Trophoblast cell (in vitro differentiated cells and primary cell): ENCODE measurements around the gene ZC3H12D.

Experiments used
- DNase-seq, 2 donors: peaks; one replicate each; pipeline ENCODE4 v3.0.0-alpha.2; 2016
- H2AFZ ChIP-seq: 2 replicates; pipeline ENCODE4 v1.6.1; 2013; ENCODE audit warnings: low read length, moderate library complexity, mild to moderate bottlenecking; ENCODE audit not compliant: insufficient read depth, poor library complexity
- H2AK5ac ChIP-seq: 2 replicates; pipeline ENCODE4 v1.6.1; 2013; ENCODE audit warnings: mild to moderate bottlenecking, low read length
- H2BK120ac ChIP-seq: 2 replicates; pipeline ENCODE4 v1.6.1; 2013; ENCODE audit warnings: low read length, mild to moderate bottlenecking, moderate library complexity; ENCODE audit not compliant: insufficient read depth, poor library complexity
- H2BK12ac ChIP-seq: 2 replicates; pipeline ENCODE4 v1.6.1; 2013; ENCODE audit warnings: mild to moderate bottlenecking, low read length, moderate library complexity
- H2BK5ac ChIP-seq: 2 replicates; pipeline ENCODE4 v1.6.1; 2013; ENCODE audit warnings: low read length, low read depth, moderate library complexity, mild to moderate bottlenecking; ENCODE audit not compliant: poor library complexity
- H3K14ac ChIP-seq: 2 replicates; pipeline ENCODE4 v1.6.1; 2013; ENCODE audit warnings: mild to moderate bottlenecking, low read length
- H3K18ac ChIP-seq: 2 replicates; pipeline ENCODE4 v1.6.1; 2013; ENCODE audit warnings: mild to moderate bottlenecking, low read length
- H3K23ac ChIP-seq: 2 replicates; pipeline ENCODE4 v1.6.1; 2013; ENCODE audit warnings: low read length
- H3K27ac ChIP-seq: 2 replicates; pipeline ENCODE4 v1.5.1; 2013; ENCODE audit warnings: low read depth, mild to moderate bottlenecking, inconsistent platforms, low read length, moderate library complexity
- H3K27me3 ChIP-seq: 2 replicates; pipeline ENCODE4 v1.6.1; 2013; ENCODE audit warnings: inconsistent platforms, mild to moderate bottlenecking, low read length, moderate library complexity; ENCODE audit not compliant: insufficient read depth
- H3K36me3 ChIP-seq, 2 experiments: 1 replicate in 1 of 2; 2 replicates in 1 of 2; pipeline ENCODE4 v1.6.1; 2013; ENCODE audit warnings: low read length in 2 of 2, mild to moderate bottlenecking in 2 of 2, moderate library complexity in 1 of 2; ENCODE audit not compliant: insufficient read depth in 2 of 2, control insufficient read depth in 1 of 2
- H3K4ac ChIP-seq: 2 replicates; pipeline ENCODE4 v1.6.1; 2013; ENCODE audit warnings: low read depth, mild to moderate bottlenecking, low read length, moderate library complexity
- H3K4me1 ChIP-seq, 2 experiments: 1 replicate in 1 of 2; 2 replicates in 1 of 2; pipeline ENCODE4 v1.6.1; 2013; ENCODE audit warnings: low read length in 2 of 2, mild to moderate bottlenecking in 2 of 2, moderate library complexity in 1 of 2; ENCODE audit not compliant: insufficient read depth in 2 of 2, control insufficient read depth in 1 of 2
- H3K4me2 ChIP-seq: 2 replicates; pipeline ENCODE4 v1.6.1; 2013; ENCODE audit warnings: inconsistent platforms, mild to moderate bottlenecking, low read length, moderate library complexity
- H3K4me3 ChIP-seq: 2 replicates; pipeline ENCODE4 v1.5.1; 2013; ENCODE audit warnings: mild to moderate bottlenecking, low read depth, low read length, inconsistent platforms
- H3K79me1 ChIP-seq: one replicate; pipeline ENCODE4 v1.6.1; 2013; ENCODE audit warnings: low read length
- H3K79me2 ChIP-seq: 2 replicates; pipeline ENCODE4 v1.6.1; 2013; ENCODE audit warnings: low read length, mild to moderate bottlenecking; ENCODE audit not compliant: control insufficient read depth, insufficient read depth, poor library complexity
- H3K9ac ChIP-seq: 2 replicates; pipeline ENCODE4 v1.6.1; 2013; ENCODE audit warnings: mild to moderate bottlenecking, low read length
- H3K9me3 ChIP-seq: 2 replicates; pipeline ENCODE4 v1.6.1; 2013; ENCODE audit warnings: low read depth, mild to moderate bottlenecking, control low read depth, inconsistent platforms, low read length; ENCODE audit not compliant: insufficient read depth
- H4K12ac ChIP-seq: 2 replicates; pipeline ENCODE4 v1.6.1; 2013; ENCODE audit warnings: low read depth, mild to moderate bottlenecking, low read length, moderate library complexity
- H4K8ac ChIP-seq: 2 replicates; pipeline ENCODE4 v1.6.1; 2013; ENCODE audit warnings: low read depth, mild to moderate bottlenecking, low read length, moderate library complexity
- H4K91ac ChIP-seq: one replicate; pipeline ENCODE4 v1.6.1; 2013; ENCODE audit warnings: low read depth, mild to moderate bottlenecking, low read length, moderate library complexity
- WGBS: extraction: QIAGEN DNeasy Blood & Tissue Kit; methylation state at CpG from one replicate; pipeline ENCODE4 v1.1.7; 2013; ENCODE audit warnings: missing lambda C conversion rate; ENCODE audit not compliant: insufficient read length, insufficient coverage; ENCODE audit errors: extremely low coverage; 5-methylcytosine and 5-hydroxymethylcytosine counted together

The ZC3H12D gene

DNA sequence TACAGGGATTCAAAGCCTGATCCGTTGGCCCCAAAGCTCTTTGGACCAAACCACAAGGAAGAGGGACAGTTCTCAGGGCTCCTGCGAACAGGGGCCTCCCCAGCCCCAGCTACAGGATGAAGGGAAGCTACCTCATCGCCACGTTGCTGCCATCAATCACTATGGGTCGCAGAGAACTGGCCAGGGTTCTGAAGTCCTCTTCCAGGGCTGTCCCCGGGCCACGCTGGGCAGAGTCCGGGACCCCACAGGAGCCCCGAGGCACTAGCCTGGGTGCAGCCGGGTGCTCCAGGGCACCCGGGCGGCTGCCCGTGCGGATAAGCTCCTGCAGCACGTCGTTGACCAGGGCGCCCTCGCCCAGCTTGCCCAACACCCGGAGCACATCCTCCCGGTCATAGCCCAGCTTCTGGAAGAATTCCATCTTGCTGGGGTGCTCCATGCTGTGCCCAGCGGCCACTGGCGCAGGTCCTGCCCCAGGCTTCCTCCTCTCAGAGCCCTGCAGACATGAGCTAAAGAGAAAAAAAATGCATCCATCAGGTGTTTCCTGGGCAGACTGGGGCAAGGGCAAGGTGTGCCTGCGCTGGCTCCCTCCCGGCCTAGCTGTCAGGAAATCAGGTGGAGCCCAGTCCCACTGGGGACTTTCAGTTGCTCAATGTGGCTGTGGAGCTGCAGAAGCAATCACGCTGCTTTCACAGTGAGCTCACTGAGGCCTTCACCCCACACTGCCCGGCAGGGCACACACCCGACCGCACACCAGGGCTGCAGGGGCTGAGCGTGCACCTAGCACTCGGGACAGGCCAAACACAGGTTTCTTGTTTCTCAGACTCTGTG is 10.5 kb downstream of the ZC3H12D start:
- Histone ChIP-seq H3K14ac (no peak overlapping the region), H3K18ac (no peak overlapping the region), H3K9me3 (peaks cover 4% of the 10 kb centered on the region), H3K79me1 (no peaks in the 10 kb centered on the region), H3K4me1 (no peaks in the 10 kb centered on the region), H4K91ac (no peak overlapping the region), H4K8ac (no peak overlapping the region), H3K4me2 (no peak overlapping the region), H2BK120ac (no peak overlapping the region), H3K4ac (no peak overlapping the region), H2AK5ac (no peak overlapping the region), H4K12ac (no peak overlapping the region), H3K36me3 (no peaks in the 10 kb centered on the region), H2AFZ (no peak overlapping the region), H3K23ac (no peak overlapping the region), H3K79me2 (no peaks in the 10 kb centered on the region), H3K27me3 (no peaks in the 10 kb centered on the region), H3K9ac (no peak overlapping the region), H3K27ac (no peak overlapping the region), H2BK5ac (no peak overlapping the region), H3K4me3 (no peak overlapping the region), H2BK12ac (no peak overlapping the region)
- no CpG with 5 or more reads among the region's 30 CpGs for WGBS
- no peak for DNase-seq

DNA sequence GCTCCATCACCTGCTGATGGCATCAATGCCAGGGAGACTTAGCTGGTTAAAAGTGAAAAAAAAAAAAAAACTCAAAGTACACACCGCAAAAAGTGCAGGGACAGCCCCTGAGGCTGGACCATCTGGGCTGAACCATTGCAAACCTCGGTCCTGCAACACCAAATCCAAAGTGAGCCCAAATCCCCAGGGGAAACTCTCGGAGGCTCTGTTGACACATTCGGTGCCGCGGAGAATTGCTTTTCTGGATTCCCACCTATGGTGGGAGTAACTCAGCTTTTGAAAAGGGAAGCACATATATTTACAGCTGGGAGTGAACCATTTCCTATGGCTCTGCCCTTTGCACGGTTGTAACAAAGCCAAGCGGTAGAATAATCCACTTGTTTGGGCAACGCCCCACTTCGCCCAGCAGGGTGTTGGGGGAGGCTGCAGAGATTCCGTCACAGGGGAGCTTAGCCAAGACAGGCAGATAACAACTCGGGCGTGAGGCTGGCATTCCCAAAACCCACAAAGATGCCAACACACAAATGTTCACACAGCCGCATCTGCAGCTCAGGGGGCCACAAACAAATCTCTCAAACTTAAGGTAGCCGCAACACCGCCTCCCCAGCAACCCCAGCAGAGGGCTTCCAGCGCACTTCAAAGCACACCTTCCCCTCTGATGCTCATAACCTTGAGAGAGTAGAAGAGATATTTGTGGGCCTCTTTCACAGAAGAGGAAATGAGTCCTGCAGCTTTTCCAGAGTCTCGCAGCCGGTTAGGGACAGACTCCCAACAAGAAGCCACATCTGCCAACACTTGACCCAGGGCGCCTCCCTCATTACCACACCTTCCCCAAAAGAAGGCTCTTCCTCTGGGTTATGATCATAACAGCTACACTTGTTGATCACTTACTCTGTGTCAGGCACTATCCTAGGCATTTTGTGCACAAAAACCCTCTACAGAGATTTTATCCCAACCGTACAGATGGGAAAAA is 11.4 kb downstream of the ZC3H12D start:
- Histone ChIP-seq H2AFZ (no peak overlapping the region), H3K79me1 (no peaks in the 10 kb centered on the region), H2BK12ac (no peak overlapping the region), H4K8ac (no peak overlapping the region), H3K4ac (no peak overlapping the region), H3K27me3 (no peaks in the 10 kb centered on the region), H2BK120ac (no peak overlapping the region), H3K27ac (no peak overlapping the region), H4K91ac (no peak overlapping the region), H3K4me2 (no peak overlapping the region), H3K4me1 (no peaks in the 10 kb centered on the region), H3K18ac (no peak overlapping the region), H3K9me3 (peaks cover 4% of the 10 kb centered on the region), H3K9ac (no peak overlapping the region), H3K79me2 (no peaks in the 10 kb centered on the region), H3K36me3 (no peaks in the 10 kb centered on the region), H2AK5ac (no peak overlapping the region), H4K12ac (no peak overlapping the region), H2BK5ac (no peak overlapping the region), H3K4me3 (no peak overlapping the region), H3K23ac (no peak overlapping the region), H3K14ac (no peak overlapping the region)
- no CpG with 5 or more reads among the region's 21 CpGs for WGBS
- DNase-seq: no peak

GRCh38 chr6:149472241-149472640 is 12.6 kb downstream of the ZC3H12D start:
- no peak overlapping the region for H4K12ac ChIP-seq
- no peak overlapping the region for H3K18ac ChIP-seq
- H3K14ac ChIP-seq: no peak overlapping the region
- no peak overlapping the region for H4K8ac ChIP-seq
- H3K79me1 ChIP-seq: no peaks in the 10 kb centered on the region
- no peak overlapping the region for H2BK5ac ChIP-seq
- H3K27me3 ChIP-seq: no peaks in the 10 kb centered on the region
- H3K4me2 ChIP-seq: no peak overlapping the region
- H3K4me1 ChIP-seq: no peaks in the 10 kb centered on the region
- H2AFZ ChIP-seq: no peak overlapping the region
- no peak overlapping the region for H2BK120ac ChIP-seq
- no peaks in the 10 kb centered on the region for H3K79me2 ChIP-seq
- no peak overlapping the region for H3K27ac ChIP-seq
- H3K9me3 ChIP-seq: peaks cover 4% of the 10 kb centered on the region
- H2AK5ac ChIP-seq: no peak overlapping the region
- no peak overlapping the region for H3K23ac ChIP-seq
- H2BK12ac ChIP-seq: no peak overlapping the region
- no peak overlapping the region for H3K4me3 ChIP-seq
- H4K91ac ChIP-seq: no peak overlapping the region
- H3K9ac ChIP-seq: no peak overlapping the region
- DNase-seq: no peak
- no peak overlapping the region for H3K4ac ChIP-seq
- H3K36me3 ChIP-seq: no peaks in the 10 kb centered on the region
- no CpG with 5 or more reads among the region's 5 CpGs for WGBS

GRCh38 chr6:149471801-149472200 is 13.0 kb downstream of the ZC3H12D start:
- no peak overlapping the region for H3K18ac ChIP-seq
- no peaks in the 10 kb centered on the region for H3K36me3 ChIP-seq
- no peak overlapping the region for H2BK5ac ChIP-seq
- no CpG with 5 or more reads among the region's 3 CpGs for WGBS
- no peak overlapping the region for H3K9ac ChIP-seq
- H3K4me1 ChIP-seq: no peaks in the 10 kb centered on the region
- no peaks in the 10 kb centered on the region for H3K79me1 ChIP-seq
- H3K4ac ChIP-seq: no peak overlapping the region
- H3K23ac ChIP-seq: no peak overlapping the region
- no peak overlapping the region for H4K8ac ChIP-seq
- H2BK120ac ChIP-seq: no peak overlapping the region
- no peak overlapping the region for H4K91ac ChIP-seq
- no peak overlapping the region for H2BK12ac ChIP-seq
- no peak overlapping the region for H3K27ac ChIP-seq
- no peak overlapping the region for H3K4me2 ChIP-seq
- H3K14ac ChIP-seq: no peak overlapping the region
- peaks cover 4% of the 10 kb centered on the region for H3K9me3 ChIP-seq
- H3K27me3 ChIP-seq: no peaks in the 10 kb centered on the region
- no peak overlapping the region for H3K4me3 ChIP-seq
- DNase-seq: no peak
- H2AFZ ChIP-seq: no peak overlapping the region
- H3K79me2 ChIP-seq: no peaks in the 10 kb centered on the region
- no peak overlapping the region for H2AK5ac ChIP-seq
- no peak overlapping the region for H4K12ac ChIP-seq
